ENCODE data around the gene SPATA32.
"Not testable (repeated sequence)": the region's sequence is repeated elsewhere in the genome, so short reads cannot be mapped to it uniquely, and the experiment has no call there.

The SPATA32 gene

GRCh38 chr17:45270828-45271418 is 9.0 kb upstream of the SPATA32 start:
- peak; percentile 60 for DNase-seq

- no peak for DNase-seq
Measured at GRCh38 chr17:45269912-45270311, 8.0 kb upstream of the SPATA32 start.

- no peak for DNase-seq
Measured at GRCh38 chr17:45267436-45268055, 5.7 kb upstream of the SPATA32 start.

GRCh38 chr17:45266372-45266926 is 4.6 kb upstream of the SPATA32 start:
- DNase-seq = no peak

- no peak for DNase-seq
Measured at GRCh38 chr17:45265821-45266220, 3.9 kb upstream of the SPATA32 start.

- DNase-seq = no peak
Measured at GRCh38 chr17:45264988-45265387, 3.1 kb upstream of the SPATA32 start.

- DNase-seq = no peak
Measured at GRCh38 chr17:45264430-45264829, 2.5 kb upstream of the SPATA32 start.

GRCh38 chr17:45263477-45263860 is 1.6 kb upstream of the SPATA32 start:
- no peak for DNase-seq

- DNase-seq = no peak
Measured at GRCh38 chr17:45262516-45263476, 902 bp upstream of the SPATA32 start.

- no peak for DNase-seq
Measured at GRCh38 chr17:45260204-45260783, 1.6 kb downstream of the SPATA32 start.

GRCh38 chr17:45258981-45259380 is 2.9 kb downstream of the SPATA32 start:
- DNase-seq = no peak

GRCh38 chr17:45257115-45257514 is 4.8 kb downstream of the SPATA32 start:
- DNase-seq = no peak

- no peak for DNase-seq
Measured at GRCh38 chr17:45256114-45256966, 5.6 kb downstream of the SPATA32 start.

GRCh38 chr17:45255358-45255757 is 6.5 kb downstream of the SPATA32 start:
- no peak for DNase-seq

GRCh38 chr17:45253879-45254278 is 8.0 kb downstream of the SPATA32 start:
- DNase-seq = no peak

- DNase-seq = not testable (repeated sequence)
Measured at GRCh38 chr17:45253237-45253636, 8.7 kb downstream of the SPATA32 start.

- no peak for DNase-seq
Measured at GRCh38 chr17:45251931-45252330, 10.0 kb downstream of the SPATA32 start.

- DNase-seq = peak; percentile 75
Measured at GRCh38 chr17:45248132-45248957, 13.5 kb downstream of the SPATA32 start.

GRCh38 chr17:45247429-45248131 is 14.3 kb downstream of the SPATA32 start:
- peak; percentile 94 for DNase-seq

GRCh38 chr17:45246861-45247428 is 14.9 kb downstream of the SPATA32 start:
- DNase-seq = no peak
